Lower lobe of right lung (tissue), 2 donors: ENCODE results near the gene ADRA2C. TPM values are rescaled to one million over a fixed set of nuclear protein-coding genes. Genes with fewer than 3 reads are reported as not detected.

ENCODE experiments used
- ATAC-seq, 2 donors: fragments of 200-7000 bp; cut with Tn5 transposase; one replicate each; pipeline ENCODE4 v1.9.1; 2020 to 2022; ENCODE audit warnings: mild to moderate bottlenecking in 2 of 2, moderate library complexity in 2 of 2
- DNase-seq: peaks from one replicate; pipeline ENCODE4 v3.0.0-alpha.2; 2020
- H3K27ac ChIP-seq: fragments of 200-600 bp; one replicate; pipeline ENCODE4 v1.8.0; 2022
- H3K27me3 ChIP-seq: fragments of 200-600 bp; one replicate; pipeline ENCODE4 v1.8.0; 2022; ENCODE audit warnings: low read depth
- H3K36me3 ChIP-seq: fragments of 200-600 bp; one replicate; pipeline ENCODE4 v1.8.0; 2022; ENCODE audit warnings: mild to moderate bottlenecking
- H3K4me1 ChIP-seq: fragments of 200-600 bp; one replicate; pipeline ENCODE4 v1.8.0; 2022
- H3K4me3 ChIP-seq: fragments of 200-600 bp; one replicate; pipeline ENCODE4 v1.8.0; 2022; ENCODE audit warnings: mild to moderate bottlenecking
- H3K9me3 ChIP-seq: fragments of 200-600 bp; one replicate; pipeline ENCODE4 v1.8.0; 2022
- intact Hi-C: fragments of 100-400 bp; cut with DNase I; formaldehyde crosslinking; loops from one replicate; pipeline ENCODE4 v1.11.0; 2022
- total RNA-seq: library from RNA; stranded (reverse); fragmentation: NEBNext Ultra II Directional; extraction: Animal tissue kit (Norgen Biotek cat#: 25700); gene quantifications from one replicate; pipeline ENCODE4 v1.2.1, GENCODE V29; 2021
- TF ChIP-seq, protein P1 (sequence below): fragments of 200-600 bp; IDR thresholded peaks from one replicate; pipeline ENCODE4 v1.8.0; 2022; ENCODE audit warnings: antibody characterized with exemption, mild to moderate bottlenecking
- donor health status: DM: no; HTN: yes; CAD: no; lungs with severe emphysema.

ADRA2C gene
- total RNA-seq, 1 donor from 2014 or later, result 2.5 TPM

DNA sequence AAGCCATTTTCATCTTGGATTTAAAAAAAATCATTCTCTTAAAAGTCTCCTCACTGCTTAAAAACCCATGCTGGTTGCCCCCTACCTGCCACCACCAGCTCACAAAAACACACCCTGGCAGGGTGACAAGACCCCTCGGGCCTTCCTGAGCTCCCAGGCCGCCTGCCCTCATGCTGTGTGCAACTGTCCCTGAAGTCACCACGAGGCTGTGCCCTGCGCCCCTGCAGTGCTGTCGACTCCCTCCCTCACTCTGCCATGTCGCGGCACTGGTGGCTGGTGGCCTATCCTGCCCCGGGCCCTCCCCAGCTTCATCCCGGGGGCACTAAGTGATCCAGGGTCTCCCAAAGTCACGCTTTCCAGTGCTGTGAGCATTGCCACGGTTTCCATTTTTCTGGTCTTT is 46.3 kb upstream of the ADRA2C start:
- Histone ChIP-seq H3K36me3 (no peaks in the 10 kb centered on the region), H3K27me3 (peaks cover 53% of the 10 kb centered on the region), H3K4me1 (no peaks in the 10 kb centered on the region), H3K27ac (no peak overlapping the region), H3K4me3 (no peak overlapping the region), H3K9me3 (no peaks in the 10 kb centered on the region)
- ATAC-seq (no peak), DNase-seq (no peak)
- intact Hi-C loops, result no loop called here
- TF ChIP-seq, protein P1, sequence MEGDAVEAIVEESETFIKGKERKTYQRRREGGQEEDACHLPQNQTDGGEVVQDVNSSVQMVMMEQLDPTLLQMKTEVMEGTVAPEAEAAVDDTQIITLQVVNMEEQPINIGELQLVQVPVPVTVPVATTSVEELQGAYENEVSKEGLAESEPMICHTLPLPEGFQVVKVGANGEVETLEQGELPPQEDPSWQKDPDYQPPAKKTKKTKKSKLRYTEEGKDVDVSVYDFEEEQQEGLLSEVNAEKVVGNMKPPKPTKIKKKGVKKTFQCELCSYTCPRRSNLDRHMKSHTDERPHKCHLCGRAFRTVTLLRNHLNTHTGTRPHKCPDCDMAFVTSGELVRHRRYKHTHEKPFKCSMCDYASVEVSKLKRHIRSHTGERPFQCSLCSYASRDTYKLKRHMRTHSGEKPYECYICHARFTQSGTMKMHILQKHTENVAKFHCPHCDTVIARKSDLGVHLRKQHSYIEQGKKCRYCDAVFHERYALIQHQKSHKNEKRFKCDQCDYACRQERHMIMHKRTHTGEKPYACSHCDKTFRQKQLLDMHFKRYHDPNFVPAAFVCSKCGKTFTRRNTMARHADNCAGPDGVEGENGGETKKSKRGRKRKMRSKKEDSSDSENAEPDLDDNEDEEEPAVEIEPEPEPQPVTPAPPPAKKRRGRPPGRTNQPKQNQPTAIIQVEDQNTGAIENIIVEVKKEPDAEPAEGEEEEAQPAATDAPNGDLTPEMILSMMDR, result no peak

DNA sequence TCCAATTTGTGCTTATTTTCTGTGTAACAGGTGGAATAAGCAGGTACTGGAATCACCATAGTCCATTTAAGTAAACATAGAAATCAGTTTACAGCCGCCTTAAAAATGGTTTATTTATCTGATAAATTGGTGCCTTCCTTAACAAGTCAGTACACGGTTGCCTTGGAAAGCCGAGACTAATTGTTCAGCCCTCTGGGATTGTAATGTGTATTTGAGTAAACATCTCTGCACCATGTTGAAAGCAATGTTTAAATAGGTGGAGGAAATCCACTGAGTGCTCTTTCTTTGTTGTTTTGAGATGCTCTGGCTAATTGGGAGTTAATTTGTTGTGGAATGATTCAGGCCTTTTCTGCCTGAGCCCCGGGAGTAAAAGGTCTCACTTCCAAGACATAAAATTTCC is 45.7 kb upstream of the ADRA2C start:
- DNase-seq, result no peak
- no peak for ATAC-seq
- H3K27me3 ChIP-seq, result peaks cover 59% of the 10 kb centered on the region

DNA sequence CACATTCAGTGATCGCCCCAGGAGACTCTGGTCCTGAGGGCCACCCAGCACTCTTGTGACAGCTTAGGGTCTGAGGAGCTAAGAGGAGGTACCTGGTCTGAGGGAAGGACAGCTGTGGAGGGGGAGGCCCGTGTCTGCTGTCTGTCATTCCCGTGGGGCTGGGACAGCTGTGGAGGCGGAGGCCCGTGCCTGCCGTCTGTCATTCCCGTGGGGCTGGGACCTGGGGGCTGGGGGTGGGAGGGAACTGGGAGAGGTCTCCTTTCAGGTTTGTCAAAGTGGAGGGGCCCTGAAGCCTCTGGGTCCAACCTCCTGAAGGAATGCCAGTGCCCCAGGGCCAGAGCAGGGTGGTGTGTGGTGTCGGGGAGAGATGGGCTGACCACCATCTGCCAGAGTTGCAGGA is 45.0 kb upstream of the ADRA2C start:
- ATAC-seq (no peak), DNase-seq (no peak)
- H3K27me3 ChIP-seq, result peaks cover 57% of the 10 kb centered on the region
- no peak overlapping the region for H3K4me3 ChIP-seq
- no peaks in the 10 kb centered on the region for H3K9me3 ChIP-seq
- TF ChIP-seq, protein P1, result no peak
- no peaks in the 10 kb centered on the region for H3K36me3 ChIP-seq
- H3K4me1 ChIP-seq, result no peaks in the 10 kb centered on the region
- intact Hi-C loops, result no loop called here
- H3K27ac ChIP-seq, result no peak overlapping the region

More for the DNA sequence above, 45.7 kb upstream of the ADRA2C start:
- Histone ChIP-seq H3K4me1 (no peaks in the 10 kb centered on the region), H3K4me3 (no peak overlapping the region), H3K9me3 (no peaks in the 10 kb centered on the region), H3K27ac (no peak overlapping the region), H3K36me3 (no peaks in the 10 kb centered on the region)
- intact Hi-C loops, result no loop called here
- TF ChIP-seq, protein P1, result no peak

DNA sequence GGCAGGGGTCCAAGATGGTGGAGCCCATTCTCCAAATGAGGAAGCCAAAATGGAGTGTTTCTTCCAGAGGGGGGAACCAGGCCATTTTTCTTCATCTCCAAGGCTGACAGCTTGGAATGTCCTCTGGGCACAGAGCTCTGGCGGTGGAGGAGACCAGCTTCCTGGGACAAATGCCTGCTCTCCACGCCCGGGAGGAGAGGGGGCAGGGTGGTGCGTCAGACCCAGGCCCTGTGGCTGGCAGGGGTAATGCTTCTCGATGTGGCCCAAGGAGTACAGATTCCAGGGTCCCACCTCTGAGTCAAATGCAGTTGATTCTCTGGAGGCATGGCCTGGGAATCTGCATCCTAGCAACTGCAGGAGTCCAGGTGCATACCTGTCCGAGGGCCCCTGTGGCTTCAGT is 44.6 kb upstream of the ADRA2C start:
- no peak for DNase-seq
- ATAC-seq, result no peak

DNA sequence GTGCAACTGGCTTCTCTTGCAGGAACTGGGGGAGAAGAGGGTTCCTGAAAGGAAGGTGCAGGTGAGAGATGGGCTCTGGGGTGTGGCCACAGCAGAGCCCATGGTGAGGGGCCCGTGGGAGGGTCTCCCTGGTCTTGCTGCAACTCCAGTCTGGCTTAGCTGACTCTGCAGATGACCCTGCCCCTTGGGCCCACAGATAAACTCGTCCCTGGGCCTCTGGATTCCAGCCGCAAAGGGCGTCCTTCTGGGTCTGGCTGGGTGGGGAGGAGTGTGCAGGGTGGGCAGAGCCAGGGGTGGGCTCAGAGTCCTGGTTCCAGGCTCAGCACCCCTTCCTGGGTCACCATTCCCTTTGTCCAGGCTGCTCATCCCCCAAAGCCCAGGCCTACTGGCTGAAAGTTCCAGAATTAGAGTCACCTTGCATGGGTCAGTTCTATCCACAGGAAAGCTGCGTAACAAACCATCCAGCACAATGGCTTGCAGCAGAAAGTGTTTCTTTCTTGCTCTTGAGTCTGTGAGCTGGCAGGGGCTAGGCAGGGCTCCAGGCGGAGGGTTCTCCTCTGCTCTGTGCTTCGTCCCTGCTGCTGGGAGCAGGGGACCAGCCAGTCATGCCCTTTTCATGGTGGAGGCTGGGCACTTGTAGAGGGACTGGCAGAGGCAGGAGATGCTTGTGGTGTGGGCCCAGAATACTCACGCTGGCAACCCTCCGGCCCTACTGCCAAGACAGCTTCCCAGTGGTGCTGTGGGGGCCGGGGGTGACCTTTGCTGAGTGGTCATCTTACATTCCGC is 43.5 kb upstream of the ADRA2C start:
- H3K27ac ChIP-seq, result no peak overlapping the region
- no peaks in the 10 kb centered on the region for H3K9me3 ChIP-seq
- H3K27me3 ChIP-seq, result peaks cover 59% of the 10 kb centered on the region
- H3K4me3 ChIP-seq, result no peak overlapping the region
- TF ChIP-seq, protein P1, result no peak
- DNase-seq (no peak), ATAC-seq (no peak)
- no peaks in the 10 kb centered on the region for H3K4me1 ChIP-seq
- intact Hi-C loops, result no loop called here
- no peaks in the 10 kb centered on the region for H3K36me3 ChIP-seq

More for the DNA sequence above, 44.6 kb upstream of the ADRA2C start:
- Histone ChIP-seq H3K27ac (no peak overlapping the region), H3K9me3 (no peaks in the 10 kb centered on the region), H3K4me1 (no peaks in the 10 kb centered on the region), H3K27me3 (peaks cover 54% of the 10 kb centered on the region), H3K36me3 (no peaks in the 10 kb centered on the region), H3K4me3 (no peak overlapping the region)
- TF ChIP-seq, protein P1, result no peak
- intact Hi-C loops, result no loop called here
